UCSD-AML1 (cell line): ENCODE data around the gene GMDS.

ENCODE experiments used
- DNase-seq: peaks from one replicate; lab custom pipeline; 2025; ENCODE audit not compliant: unreplicated experiment; lab: John Stamatoyannopoulos, UW

Gene GMDS

GRCh38 chr6:1621070-1621701, 624.2 kb downstream of the GMDS start:
- no peak for DNase-seq

- DNase-seq, result no peak
Observed at GRCh38 chr6:1620504-1621069, 624.8 kb downstream of the GMDS start.

GRCh38 chr6:1619673-1620503, 625.5 kb downstream of the GMDS start:
- no peak for DNase-seq

GRCh38 chr6:1619098-1619672, 626.2 kb downstream of the GMDS start:
- no peak for DNase-seq

- no peak for DNase-seq
Observed at GRCh38 chr6:1618311-1619097, 626.9 kb downstream of the GMDS start.

- no peak for DNase-seq
Observed at GRCh38 chr6:1617466-1618310, 627.7 kb downstream of the GMDS start.

- DNase-seq, result no peak
Observed at GRCh38 chr6:1616701-1617463, 628.5 kb downstream of the GMDS start.

- DNase-seq, result no peak
Observed at GRCh38 chr6:1615853-1616420, 629.5 kb downstream of the GMDS start.

GRCh38 chr6:1615151-1615852, 630.1 kb downstream of the GMDS start:
- DNase-seq, result no peak

GRCh38 chr6:1614448-1615150, 630.8 kb downstream of the GMDS start:
- DNase-seq, result no peak

GRCh38 chr6:1613688-1614447, 631.5 kb downstream of the GMDS start:
- DNase-seq, result no peak

GRCh38 chr6:1613346-1613687, 632.1 kb downstream of the GMDS start:
- DNase-seq, result no peak

GRCh38 chr6:1612974-1613306, 632.5 kb downstream of the GMDS start:
- DNase-seq, result no peak

- no peak for DNase-seq
Observed at GRCh38 chr6:1612299-1612973, 633.0 kb downstream of the GMDS start.

- DNase-seq, result peak; percentile 55
Observed at GRCh38 chr6:1611572-1612298, 633.7 kb downstream of the GMDS start.

GRCh38 chr6:1611322-1611571, 634.2 kb downstream of the GMDS start:
- DNase-seq, result peak; percentile 50
